Duodenal mucosa (tissue), 2 donors: Measurements from ENCODE around the gene HMCN1.
"Not testable (repeated sequence)": the region's sequence is repeated elsewhere in the genome, so short reads cannot be mapped to it uniquely, and the experiment has no call there.

Experiments used
- H3K27ac ChIP-seq: one replicate; pipeline ENCODE4 v1.7.0; 2013; ENCODE audit warnings: low read depth, low read length
- H3K27me3 ChIP-seq, 2 donors: one replicate each; pipeline ENCODE4 v1.7.0; 2013; ENCODE audit warnings: low read length in 2 of 2, control low read depth in 1 of 2; ENCODE audit not compliant: insufficient read depth in 2 of 2, control insufficient read depth in 1 of 2
- H3K36me3 ChIP-seq, 2 donors: one replicate each; pipeline ENCODE4 v1.7.0; 2013; ENCODE audit warnings: low read length in 2 of 2, control low read depth in 1 of 2; ENCODE audit not compliant: insufficient read depth in 2 of 2, control insufficient read depth in 1 of 2
- H3K4me1 ChIP-seq, 2 donors: one replicate each; pipeline ENCODE4 v1.7.0; 2013; ENCODE audit warnings: low read length in 2 of 2, control low read depth in 1 of 2; ENCODE audit not compliant: insufficient read depth in 2 of 2, control insufficient read depth in 1 of 2
- H3K4me3 ChIP-seq, 2 donors: one replicate each; pipeline ENCODE4 v1.7.0; 2013; ENCODE audit warnings: low read length in 2 of 2, low read depth in 1 of 2
- H3K9ac ChIP-seq, 2 donors: one replicate each; pipeline ENCODE4 v1.7.0; 2013; ENCODE audit warnings: low read length in 2 of 2, low read depth in 1 of 2
- H3K9me3 ChIP-seq, 2 donors: one replicate each; pipeline ENCODE4 v1.7.0; 2013; ENCODE audit warnings: low read length in 2 of 2, control low read depth in 1 of 2; ENCODE audit not compliant: control insufficient read depth in 1 of 2

The HMCN1 gene

GRCh38 chr1:186142916-186143315 is 408.7 kb downstream of the HMCN1 start:
- no peak overlapping the region for H3K27ac ChIP-seq
- no peaks in the 10 kb centered on the region for H3K27me3 ChIP-seq
- H3K4me1 ChIP-seq, result no peaks in the 10 kb centered on the region
- H3K36me3 ChIP-seq, result no peaks in the 10 kb centered on the region
- no peak overlapping the region for H3K4me3 ChIP-seq
- no peak overlapping the region for H3K9ac ChIP-seq
- H3K9me3 ChIP-seq, result no peaks in the 10 kb centered on the region

GRCh38 chr1:186143481-186143880 is 409.3 kb downstream of the HMCN1 start:
- Histone ChIP-seq H3K4me3 (no peak overlapping the region), H3K27ac (no peak overlapping the region), H3K36me3 (no peaks in the 10 kb centered on the region), H3K9me3 (no peaks in the 10 kb centered on the region), H3K9ac (no peak overlapping the region), H3K27me3 (no peaks in the 10 kb centered on the region), H3K4me1 (no peaks in the 10 kb centered on the region)

- Histone ChIP-seq H3K27ac (no peak overlapping the region), H3K27me3 (no peaks in the 10 kb centered on the region), H3K4me3 (no peak overlapping the region), H3K9me3 (no peaks in the 10 kb centered on the region), H3K9ac (no peak overlapping the region), H3K4me1 (no peaks in the 10 kb centered on the region), H3K36me3 (no peaks in the 10 kb centered on the region)
These were observed 410.3 kb downstream of the HMCN1 start for GRCh38 chr1:186144505-186144904.

DNA sequence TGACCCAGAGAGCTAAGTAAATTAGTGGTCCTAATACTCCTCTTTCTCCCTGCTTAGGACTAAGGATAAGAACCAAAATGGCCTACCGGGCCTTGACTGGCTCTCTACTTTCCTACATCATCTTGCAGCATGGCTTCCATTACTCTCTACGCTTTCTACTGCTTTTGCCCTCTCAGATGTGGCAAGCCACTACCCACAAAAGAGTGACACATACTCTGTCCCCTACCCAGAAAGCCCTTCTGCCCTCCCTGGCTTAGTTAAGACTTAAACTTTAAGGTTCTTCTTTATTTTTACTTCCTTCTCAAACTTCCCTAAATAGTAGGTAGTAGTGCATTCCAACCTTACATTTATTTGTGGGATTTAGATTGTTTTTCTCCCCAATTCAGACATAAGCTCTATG is 412.8 kb downstream of the HMCN1 start:
- Histone ChIP-seq H3K4me1 (no peaks in the 10 kb centered on the region), H3K9me3 (no peaks in the 10 kb centered on the region), H3K9ac (no peak overlapping the region), H3K36me3 (no peaks in the 10 kb centered on the region), H3K27ac (no peak overlapping the region), H3K4me3 (no peak overlapping the region), H3K27me3 (no peaks in the 10 kb centered on the region)

DNA sequence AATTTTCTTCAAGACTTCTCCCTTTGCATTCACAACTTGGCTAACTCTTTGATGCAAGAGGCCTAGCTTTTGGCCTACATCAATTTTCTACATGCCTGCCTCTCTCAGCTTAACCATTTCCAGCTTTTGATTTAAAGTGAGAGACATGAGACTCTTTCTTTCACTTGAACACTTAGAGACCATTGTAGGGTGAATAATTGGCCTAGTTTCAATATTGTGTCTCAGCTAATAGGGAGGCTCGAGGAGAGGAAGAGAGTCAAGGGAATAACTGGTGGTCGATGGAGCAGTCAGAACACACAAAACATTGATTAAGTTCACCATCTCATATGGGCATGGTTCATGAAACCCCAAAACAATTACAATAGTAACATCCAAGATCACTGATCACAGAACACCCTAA is 415.4 kb downstream of the HMCN1 start:
- no peak overlapping the region for H3K9ac ChIP-seq

DNA sequence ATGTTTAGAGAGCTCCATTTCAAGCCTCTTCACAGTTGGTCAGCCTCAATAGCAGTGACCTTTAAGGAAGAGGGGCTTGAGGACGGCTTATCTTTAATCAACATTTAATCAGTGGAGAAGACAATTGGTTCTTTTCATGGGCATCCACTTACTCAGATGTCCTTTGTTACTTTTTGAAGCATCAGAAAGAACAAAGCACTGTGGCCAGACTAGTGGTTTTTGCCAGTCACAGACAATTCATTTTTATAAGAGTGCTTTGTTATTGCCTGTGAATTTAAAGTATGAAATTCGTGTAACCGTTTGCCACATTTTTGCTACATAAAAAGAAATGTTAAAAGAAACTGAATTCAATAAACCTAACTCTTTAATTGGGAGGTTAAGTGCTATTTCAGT is 418.0 kb downstream of the HMCN1 start:
- H3K4me3 ChIP-seq, result no peak overlapping the region
- H3K27ac ChIP-seq, result no peak overlapping the region
- no peak overlapping the region for H3K9ac ChIP-seq
- H3K27me3 ChIP-seq, result no peaks in the 10 kb centered on the region
- no peaks in the 10 kb centered on the region for H3K36me3 ChIP-seq
- H3K4me1 ChIP-seq, result no peaks in the 10 kb centered on the region
- H3K9me3 ChIP-seq, result no peaks in the 10 kb centered on the region

More for the DNA sequence above, 415.4 kb downstream of the HMCN1 start:
- H3K27ac ChIP-seq, result no peak overlapping the region
- H3K4me1 ChIP-seq, result no peaks in the 10 kb centered on the region
- no peaks in the 10 kb centered on the region for H3K36me3 ChIP-seq
- H3K27me3 ChIP-seq, result no peaks in the 10 kb centered on the region
- no peak overlapping the region for H3K4me3 ChIP-seq
- H3K9me3 ChIP-seq, result no peaks in the 10 kb centered on the region

DNA sequence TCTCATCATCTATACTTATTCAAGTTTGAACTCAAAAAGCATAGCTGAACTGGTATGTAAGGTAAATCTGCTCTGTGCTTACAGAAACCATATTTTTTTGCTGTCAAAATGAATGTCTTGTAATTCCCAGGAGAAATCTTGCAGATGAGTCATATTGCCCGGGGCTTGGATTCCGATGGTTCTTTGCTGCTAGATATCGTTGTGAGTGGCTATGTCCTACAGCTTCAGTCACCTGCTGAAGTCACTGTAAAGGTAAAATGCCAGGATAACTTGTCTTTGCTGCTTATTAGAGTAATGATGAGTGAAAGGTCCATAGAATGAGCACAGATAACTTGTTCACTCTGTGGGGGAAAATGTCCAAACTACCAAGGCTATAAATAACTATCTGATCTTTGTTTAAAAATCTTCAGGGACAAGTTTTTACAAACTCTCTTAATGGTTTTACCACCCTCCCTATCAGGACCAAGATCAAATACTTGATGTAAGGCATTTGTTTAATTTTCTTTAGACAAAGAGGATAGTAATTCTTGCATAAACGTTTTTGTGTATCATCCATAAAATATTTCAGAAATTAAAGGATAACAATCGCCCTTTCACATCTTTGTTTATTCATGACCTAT is 418.5 kb downstream of the HMCN1 start:
- Histone ChIP-seq H3K9ac (no peak overlapping the region), H3K4me3 (no peak overlapping the region), H3K27me3 (no peaks in the 10 kb centered on the region), H3K27ac (no peak overlapping the region), H3K9me3 (no peaks in the 10 kb centered on the region), H3K36me3 (no peaks in the 10 kb centered on the region), H3K4me1 (no peaks in the 10 kb centered on the region)

GRCh38 chr1:186154651-186155050 is 420.5 kb downstream of the HMCN1 start:
- Histone ChIP-seq H3K36me3 (no peaks in the 10 kb centered on the region), H3K9me3 (no peaks in the 10 kb centered on the region), H3K4me1 (no peaks in the 10 kb centered on the region), H3K27me3 (no peaks in the 10 kb centered on the region), H3K27ac (no peak overlapping the region), H3K9ac (no peak overlapping the region), H3K4me3 (no peak overlapping the region)

DNA sequence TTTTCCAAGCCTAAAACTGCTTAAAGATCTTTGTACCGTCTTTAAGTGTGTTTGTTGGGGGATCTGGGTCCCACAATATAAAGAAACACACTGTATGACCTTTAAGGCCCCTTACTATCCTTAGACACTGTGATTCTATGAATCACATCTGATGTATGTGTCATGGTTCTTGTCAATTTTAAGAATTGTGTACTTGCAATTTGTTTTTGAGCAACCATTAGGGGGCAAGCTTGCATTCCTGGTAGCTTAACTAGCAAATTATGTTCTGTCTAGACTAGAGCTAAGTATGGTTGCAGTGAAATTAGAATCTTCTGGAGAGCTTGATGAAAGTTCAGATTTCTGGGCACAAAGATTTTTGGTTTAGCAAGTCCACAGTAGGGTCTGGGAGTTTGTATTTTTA is 421.4 kb downstream of the HMCN1 start:
- Histone ChIP-seq H3K4me1 (no peaks in the 10 kb centered on the region), H3K27ac (no peak overlapping the region), H3K9ac (no peak overlapping the region), H3K36me3 (no peaks in the 10 kb centered on the region), H3K27me3 (no peaks in the 10 kb centered on the region), H3K9me3 (no peaks in the 10 kb centered on the region), H3K4me3 (no peak overlapping the region)

DNA sequence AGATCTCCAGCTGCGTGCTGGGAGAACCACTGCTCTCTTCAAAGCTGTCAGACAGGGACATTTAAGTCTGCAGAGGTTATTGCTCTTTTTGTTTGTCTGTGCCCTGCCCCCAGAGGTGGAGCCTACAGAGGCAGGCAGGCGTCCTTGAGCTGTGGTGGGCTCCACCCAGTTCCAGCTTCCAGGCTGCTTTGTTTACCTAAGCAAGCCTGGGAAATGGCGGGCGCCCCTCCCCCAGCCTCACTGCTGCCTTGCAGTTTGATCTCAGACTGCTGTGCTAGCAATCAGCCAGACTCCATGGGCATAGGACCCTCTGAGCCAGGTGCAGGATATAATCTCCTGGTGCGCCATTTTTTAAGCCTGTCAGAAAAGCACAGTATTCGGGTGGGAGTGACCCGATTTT is 428.7 kb downstream of the HMCN1 start:
- not testable (repeated sequence) for H3K27ac ChIP-seq, H3K9me3 ChIP-seq, H3K36me3 ChIP-seq

GRCh38 chr1:186164773-186165172 is 430.6 kb downstream of the HMCN1 start:
- H3K9me3 ChIP-seq, result no peaks in the 10 kb centered on the region

More for the DNA sequence above, 428.7 kb downstream of the HMCN1 start:
- H3K27me3 ChIP-seq, H3K9ac ChIP-seq, H3K4me1 ChIP-seq, H3K4me3 ChIP-seq: not testable (repeated sequence)

More at GRCh38 chr1:186164773-186165172, 430.6 kb downstream of the HMCN1 start:
- Histone ChIP-seq H3K36me3 (no peaks in the 10 kb centered on the region), H3K27me3 (no peaks in the 10 kb centered on the region), H3K4me1 (no peaks in the 10 kb centered on the region), H3K27ac (no peak overlapping the region), H3K9ac (no peak overlapping the region), H3K4me3 (no peak overlapping the region)
